GM21390 (cell line): ENCODE data around the gene GABPB2.

Experiments used
- ATAC-seq: cut with Tn5 transposase; IDR thresholded peaks from one replicate; pipeline ENCODE4 v1.9.1; 2021; ENCODE audit not compliant: unreplicated experiment

The GABPB2 gene

DNA sequence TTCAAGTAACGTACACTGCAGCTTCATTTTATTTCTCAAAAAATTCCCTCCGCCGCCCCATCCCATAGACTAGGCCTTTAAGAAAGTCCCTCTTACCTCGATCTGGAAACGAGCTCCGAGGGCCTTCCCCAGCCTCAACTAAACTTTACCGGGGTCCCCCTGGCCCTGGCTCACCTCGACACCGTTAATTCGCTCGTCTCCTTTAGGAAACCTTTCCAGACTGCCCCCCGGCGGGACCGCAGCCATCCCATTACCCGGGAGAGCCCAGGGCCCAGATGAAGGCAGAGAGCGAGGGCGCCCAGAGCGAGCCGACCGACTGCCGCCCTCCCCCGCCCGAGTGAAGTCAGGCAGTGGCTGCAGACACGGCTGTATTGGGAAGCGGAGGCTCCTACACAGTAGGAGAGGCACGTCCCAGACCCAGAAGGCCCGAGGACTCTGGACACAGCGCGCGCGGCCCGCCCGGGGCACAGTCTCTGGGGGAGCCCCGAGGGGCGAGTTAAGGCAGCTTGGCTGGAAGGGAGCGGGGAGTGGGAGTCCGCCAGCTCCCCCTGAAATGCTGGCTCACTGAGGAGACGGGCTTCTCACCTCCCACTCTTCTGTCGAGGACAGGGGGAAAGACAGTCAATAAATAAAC is 61.3 kb downstream of the GABPB2 start:
- ATAC-seq: no peak

DNA sequence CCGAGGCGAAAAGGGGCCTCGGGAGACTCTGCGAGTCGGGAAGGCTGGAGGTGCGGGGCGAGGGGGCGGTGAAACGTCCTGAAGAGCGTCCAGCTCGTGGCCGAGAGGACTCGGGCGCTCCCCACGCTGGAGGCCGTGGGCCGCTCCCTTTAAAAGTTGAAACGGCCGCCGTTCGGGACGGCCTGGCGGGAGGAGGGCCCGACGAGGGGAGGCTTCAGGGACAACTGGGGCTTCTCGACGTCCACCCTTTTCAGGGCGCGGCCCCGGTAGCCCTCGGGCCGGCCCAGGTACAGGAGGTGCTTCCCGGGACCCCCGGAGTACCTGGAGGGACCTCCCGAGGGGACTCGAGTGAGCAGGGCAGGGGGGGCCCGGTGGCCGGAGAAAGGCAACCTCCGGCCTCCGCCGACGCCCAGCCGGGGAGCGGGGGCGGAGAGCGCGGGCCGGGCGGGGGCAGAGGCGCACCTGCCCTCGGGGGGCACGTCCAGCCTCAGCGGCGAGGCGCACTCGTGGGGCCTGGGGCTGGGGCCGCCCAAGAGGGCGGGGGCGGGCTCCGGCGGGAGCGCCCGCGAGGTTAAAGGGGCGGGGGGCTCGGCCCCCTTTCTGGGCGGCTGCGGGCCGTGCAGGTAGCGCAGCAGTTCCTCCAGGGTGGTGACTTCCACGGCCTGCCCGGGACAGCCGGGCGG is 61.9 kb downstream of the GABPB2 start:
- ATAC-seq: no peak

DNA sequence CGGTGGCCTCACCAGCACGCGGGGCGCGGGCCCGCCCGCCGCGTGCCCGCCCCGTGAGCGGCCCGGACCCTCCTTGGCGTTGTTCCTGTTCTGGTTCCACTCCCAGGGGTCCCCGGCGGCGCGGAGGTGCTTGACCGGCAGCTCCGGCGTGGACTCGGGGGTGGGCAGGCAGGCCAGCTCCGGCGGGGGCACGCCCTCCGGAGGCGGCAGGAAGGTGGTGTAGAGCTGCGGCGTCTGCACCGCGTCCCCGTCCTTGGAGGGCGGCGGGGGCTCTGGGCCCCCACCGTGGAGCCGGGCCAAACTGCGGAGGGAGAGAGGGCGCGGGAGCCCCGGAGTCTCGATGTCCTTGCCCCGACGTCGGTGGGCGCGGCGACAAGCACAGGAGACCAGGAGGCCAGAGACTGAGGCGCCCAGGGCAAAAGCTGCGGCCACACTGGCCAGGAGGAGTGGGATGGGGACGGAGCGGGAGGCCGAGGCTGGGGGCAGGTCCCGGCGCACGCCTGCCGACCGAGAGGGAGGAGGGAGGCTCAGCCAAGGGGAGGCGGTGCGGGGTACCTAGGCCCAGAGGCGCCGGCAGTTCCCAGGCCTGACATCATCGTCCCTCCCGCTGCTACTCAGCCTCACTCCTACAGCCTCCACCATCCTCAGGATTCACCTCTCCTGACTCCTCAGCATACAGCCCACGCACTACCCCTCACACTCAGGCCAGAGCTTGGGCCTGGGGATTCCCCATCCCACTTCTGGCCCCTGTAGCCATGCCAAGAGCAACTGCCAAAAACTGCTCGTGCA is 62.7 kb downstream of the GABPB2 start:
- no peak for ATAC-seq

DNA sequence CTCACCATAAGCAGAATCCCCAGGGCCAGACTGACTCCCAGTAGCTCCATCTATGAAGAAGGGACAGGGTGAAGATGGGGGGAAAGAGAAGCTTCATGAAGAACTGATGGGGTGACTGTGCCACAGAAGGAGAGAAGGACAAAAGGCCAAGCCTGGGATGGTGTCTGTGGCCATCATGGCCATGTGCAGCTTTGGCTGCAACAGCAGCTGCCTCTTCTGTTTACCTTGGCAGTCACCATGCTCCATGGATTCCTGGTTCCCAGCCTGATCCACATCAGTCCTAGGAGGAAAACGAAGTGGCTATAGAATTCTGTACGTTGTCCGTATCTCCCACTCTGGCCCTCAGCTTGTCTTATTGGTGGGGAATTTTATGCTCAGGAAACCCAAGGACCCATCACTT is 63.8 kb downstream of the GABPB2 start:
- no peak for ATAC-seq

DNA sequence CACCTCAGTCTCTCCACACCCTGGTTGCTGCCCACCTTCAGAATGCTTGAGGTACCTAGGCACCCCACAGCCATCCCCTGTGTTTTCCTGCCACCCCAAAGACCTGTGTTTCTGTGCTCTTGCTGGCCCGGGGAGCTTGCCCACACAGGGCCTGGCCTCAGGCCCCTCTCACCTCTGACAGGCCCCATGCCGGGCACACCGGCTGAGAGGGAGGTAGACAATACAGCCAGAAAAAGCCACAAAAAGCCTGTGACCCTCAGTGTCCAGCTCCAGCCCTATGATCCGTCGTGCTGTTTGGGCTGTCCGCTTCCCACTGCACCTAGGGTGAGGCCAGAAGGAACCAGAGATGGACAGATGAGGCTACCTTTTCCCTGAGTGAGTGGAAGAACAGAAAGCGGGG is 64.4 kb downstream of the GABPB2 start:
- no peak for ATAC-seq

DNA sequence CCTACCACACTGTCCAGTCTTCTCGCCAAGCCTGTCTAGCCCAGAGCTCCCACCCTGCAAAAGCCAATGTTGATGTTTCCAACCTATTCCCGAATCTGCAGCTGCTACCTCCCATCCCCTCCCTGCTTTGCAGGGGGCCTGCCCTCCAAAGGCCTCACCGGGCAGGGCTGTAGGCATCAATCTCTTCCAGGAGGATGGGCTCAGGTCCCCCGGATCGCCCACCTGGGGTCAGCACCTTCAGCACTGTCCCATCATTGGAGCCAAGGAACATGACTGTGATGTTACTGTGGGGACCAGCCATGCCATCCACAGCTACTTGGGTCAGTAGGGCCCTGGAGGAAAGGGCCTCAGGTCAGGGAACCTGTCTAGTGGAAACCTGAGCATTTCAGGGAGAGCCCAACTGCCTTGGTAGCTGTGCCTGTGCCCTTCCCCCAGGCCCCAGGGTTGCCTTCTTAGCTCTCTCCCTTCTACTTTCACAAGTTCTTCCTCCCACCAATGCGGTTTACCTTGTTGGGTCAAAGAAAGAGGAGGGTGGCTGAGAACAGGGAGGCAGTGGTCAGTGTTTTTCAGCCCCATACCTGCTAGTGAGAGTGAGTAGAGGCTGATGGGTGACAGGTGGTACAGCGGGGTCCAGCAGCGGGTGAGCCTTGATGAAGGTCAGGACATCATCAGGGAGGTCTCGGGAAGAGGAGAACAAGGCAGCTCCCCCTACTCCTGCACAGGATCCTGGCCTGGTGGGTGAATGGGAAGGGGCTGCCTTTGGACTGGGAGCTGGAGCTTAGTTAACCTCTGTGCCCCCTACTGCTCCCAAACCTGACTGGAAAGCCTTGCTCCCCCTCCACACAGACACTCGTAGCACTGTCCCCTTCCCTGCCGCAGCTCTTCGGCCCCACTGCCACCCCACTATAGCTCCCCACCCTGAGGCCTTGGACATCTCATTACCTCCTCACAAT is 65.1 kb downstream of the GABPB2 start:
- no peak for ATAC-seq

DNA sequence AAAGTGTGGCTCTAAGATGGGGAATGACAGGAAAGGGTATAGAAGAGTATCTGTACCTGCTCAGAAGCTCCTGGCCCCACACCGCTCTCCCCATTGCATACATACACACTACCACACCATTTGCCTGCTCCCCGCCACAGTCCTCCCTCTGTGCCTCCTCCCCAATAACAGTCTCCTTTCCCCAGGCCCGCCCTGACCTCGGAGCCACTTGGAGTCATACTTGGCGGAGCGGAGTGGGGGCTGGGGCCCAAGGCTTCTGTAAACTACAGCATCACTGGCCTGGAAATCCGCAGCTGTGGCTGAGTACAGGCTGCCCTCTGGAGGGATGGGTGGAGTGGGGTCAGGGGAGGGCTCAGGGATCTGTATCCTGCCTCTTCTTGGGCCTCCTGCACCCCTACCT is 67.2 kb downstream of the GABPB2 start:
- no peak for ATAC-seq

DNA sequence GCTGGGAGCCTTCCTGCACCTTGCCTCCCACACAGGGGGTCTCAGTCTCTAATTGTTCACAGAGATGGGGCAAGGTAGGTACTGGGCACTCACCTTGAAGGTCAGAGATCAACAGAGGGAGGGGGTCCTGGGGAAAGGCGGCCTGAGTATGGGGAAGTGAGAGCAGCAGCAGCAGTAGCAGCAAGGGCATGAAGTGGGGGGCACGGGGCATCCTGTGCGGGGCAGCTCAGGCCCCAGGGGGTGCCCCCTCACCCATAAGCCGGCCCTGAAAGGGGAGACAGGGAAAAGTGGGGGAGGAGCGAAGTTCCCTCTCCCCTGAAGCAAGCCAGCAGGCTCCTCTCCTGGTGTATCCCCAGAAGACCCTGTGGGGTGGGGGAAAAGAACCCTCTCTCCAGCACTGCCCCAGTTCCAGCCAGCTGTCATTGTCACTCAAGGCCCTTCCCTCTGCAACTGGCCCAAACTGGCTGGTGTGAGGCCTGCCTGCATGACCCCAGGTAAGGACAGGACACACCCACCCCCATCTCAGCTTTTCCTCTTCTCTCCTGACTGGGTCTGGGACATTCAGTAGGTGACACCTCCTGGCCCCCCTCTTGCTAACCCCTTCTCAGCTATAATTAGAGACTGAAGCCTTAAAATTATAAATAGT is 72.0 kb downstream of the GABPB2 start:
- ATAC-seq: no peak

DNA sequence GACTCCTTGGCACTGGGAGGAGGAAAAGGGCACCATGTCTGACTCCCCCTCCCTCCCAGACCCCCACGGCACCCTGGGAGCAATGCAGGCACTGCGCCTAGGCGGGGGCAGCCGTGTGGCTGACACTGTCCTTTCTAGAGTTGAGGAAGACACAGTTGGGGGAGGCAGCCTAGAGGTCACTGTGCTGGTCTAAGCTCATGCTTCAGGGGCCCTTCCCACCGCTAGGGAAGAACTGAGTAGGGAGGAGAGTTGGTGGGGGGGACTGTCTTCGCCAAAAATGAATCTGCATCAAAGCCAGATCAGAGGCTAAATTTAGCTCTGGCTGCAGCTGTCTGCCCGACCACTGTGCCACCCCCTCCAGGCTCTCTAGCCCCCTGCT is 72.5 kb downstream of the GABPB2 start:
- no peak for ATAC-seq

DNA sequence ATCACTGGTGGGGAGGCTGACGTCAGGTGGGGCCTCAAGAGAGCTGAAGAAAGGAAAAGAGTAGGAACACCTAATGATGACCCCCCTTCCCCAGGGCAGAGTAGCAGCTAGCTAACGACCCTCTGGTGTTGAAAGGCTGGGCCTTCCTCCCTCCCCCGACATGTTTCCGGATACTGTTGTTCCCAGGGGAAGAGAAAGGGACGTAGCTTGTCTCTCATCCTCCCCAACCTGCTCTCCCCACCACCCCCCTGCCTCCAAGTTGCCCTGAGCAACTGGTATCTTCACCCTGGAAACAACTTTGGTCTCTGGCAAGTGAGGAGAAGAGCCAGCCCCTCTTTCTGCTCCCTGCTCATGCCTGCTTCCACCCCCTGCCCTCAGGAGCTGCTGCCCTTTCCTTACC is 73.4 kb downstream of the GABPB2 start:
- ATAC-seq: no peak

DNA sequence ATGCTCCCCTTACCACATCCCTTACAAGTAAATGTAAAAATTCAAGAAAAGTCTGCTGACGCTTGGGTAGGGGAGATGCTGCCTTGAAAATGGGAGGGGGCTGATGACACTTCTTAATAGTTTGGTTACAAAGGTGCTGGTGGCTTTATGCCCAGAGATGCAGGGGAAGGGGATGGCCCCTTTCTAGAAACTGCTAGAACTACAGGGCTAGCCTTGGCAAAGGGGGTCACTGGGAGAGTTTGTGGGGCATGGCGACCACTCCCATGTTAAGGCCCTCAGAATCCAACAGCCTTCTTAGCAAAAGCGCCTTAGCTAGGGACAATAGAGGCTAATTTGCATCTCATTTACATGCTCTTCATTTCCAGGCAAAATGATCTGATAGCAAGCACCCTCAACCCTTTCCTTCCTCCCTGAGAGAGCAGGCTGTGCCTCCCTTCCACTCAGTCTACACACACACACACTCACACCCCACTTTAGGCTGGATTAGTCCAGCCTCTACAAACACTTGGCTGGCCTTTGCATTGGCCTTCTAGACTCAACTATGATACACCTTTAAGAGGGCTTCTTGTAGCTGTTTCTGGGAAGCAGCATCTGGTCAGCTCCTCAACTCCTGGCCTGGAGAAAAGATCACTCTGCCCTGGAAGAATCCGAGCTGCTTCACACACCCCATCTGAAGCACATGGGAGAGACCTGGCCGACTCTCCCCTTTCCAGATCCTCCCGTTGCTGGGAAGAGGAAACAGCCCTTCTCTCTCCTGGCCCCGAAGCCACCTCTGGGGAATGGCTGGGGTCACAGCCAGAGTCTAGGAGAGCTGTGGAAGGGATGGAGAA is 74.1 kb downstream of the GABPB2 start:
- no peak for ATAC-seq

DNA sequence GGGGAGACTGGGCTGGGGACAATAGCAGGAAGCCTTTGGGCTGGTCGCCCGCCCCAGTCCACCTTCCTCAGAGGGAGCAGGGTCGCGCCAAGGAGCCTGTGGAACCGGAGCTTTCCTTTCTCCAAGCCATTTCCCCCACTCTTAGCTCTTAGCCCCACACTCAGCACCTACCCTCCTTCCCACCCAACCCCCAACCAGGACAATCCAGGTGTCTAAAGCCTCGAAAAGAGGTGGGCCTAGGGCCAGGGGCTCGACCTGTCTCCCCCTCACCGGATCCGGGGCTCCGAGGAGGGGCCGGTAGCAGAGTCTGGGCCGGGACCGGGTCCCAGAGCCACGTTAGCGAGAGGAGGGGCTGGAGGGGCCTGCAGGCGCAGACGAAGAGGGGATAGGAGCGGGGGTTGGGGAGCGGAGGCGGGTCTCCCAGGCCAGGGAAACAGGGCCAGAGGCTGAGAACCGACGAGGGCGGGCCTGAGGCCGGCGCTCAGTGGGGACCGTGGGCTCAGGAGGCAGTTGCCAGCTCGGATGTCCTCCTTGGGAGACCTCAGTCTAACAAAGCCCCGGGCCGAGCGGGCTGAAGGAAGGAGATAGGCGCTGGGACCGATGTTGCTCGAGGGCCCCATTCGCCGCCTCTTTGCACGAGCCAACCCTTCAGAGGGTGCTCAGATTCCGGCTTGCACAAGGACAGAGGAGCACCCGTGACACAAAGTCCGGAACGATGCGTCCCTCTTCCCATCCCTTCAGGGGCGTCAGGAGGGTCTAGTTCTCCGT is 74.9 kb downstream of the GABPB2 start:
- ATAC-seq: no peak

DNA sequence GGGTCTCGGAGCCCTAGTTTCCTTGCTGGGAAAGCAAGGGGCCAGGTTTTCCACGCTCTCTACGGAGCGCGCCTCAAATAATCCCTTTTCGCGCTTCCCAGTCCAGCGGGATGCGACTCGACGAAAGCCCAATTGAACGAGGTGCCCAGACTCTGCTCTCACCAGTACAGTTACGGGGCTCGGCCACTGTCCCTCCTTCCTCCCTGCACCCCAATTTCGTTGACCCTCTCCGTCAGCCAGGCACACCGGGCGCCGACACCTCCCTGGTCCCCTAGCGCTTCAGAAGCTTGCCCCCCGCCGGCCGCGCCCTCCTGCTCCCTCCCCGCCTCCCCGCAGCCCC is 75.5 kb downstream of the GABPB2 start:
- no peak for ATAC-seq

DNA sequence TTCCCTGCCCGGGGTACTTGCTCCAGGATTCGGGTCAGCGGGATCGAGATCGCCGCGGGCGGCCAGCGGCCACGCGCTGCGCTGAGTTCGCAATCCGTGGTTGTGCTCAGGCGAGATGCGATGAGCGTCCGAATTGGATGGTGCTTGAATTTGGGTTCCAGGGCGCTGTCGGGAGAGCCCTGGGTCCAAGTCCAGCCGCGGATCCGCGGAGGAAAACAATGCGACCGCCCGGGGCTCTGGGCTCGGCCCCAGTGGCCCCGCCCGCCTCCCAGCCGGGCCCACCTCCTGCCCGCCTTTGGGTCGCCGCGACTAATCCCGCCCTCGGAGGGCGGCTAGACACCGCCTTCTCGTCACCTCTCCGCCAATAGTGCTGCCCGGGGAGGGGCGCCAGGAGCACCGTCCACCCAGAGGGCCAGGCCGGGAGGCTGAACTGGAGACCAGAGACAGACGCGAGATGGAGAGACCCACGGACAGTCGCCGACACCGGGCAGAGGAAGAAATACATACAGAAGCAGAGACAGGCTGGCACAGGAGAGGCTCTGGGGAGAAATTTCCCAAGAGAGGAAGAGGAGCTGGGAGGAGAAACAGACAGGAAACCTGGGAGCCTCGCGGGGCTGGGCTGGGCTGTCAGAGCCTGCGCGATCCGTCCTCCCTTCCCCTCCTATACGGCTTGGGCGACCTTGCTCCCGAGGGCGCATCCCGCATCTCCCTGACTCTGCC is 76.0 kb downstream of the GABPB2 start, which contains the start of gene SEMA6C:
Gene SEMA6C (minus strand): TSS at position 220 of the 720 bp plus-strand sequence. CDS start 4,010 bp downstream, outside the sequence.
- ATAC-seq: peak; percentile 99

DNA sequence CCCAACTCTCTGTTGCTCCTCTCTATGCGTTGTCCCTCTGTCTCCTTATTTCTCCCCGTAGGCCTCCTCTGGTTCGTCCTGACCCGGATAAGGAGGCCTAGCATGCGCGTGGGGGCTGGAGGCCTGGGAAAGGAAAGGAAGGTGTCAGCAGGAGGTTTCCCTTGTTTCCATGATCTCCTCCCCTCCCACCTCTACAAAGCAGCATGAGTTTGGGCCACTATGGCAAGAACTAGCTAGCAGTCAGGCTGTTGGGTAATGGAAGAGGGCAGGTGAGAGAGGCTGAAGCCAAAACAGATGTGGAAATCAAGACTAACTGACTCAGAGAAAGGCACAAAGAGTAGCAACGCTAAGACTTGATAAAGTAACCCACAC is 76.6 kb downstream of the GABPB2 start:
- no peak for ATAC-seq

DNA sequence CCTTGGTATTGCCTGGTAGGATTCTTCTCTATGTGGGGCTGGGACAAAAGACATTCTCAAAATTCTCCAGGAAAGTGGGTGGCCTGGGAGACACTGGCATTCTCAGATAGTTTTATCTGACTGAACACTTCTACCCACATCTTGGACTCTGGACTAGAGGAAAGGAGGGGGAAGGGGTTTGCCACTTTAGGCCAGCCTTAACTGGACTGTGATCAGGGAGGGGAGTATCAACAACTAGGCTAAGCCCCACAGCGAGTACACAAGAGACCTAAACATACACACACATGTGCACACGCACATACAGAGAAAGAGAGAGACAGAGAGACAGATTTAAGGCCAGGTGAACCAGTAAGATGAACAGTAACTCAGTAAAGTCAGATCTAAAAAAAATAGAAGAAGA is 77.1 kb downstream of the GABPB2 start:
- no peak for ATAC-seq

DNA sequence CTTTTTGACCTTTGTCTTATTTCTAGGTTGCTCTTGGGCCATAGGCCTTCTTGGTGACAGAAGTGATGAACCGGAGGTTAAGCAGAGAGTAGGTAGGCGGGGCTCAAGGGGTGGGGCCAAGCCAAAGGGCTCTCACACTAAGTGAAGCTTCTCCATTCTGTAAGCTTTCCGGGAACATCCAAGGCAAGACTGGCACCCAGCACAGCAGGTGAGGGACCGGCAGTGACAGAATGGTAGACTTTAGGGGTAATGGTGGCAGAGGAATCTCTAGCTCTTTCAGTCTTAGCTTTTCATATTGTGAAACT is 85.9 kb downstream of the GABPB2 start, which contains the start of gene TNFAIP8L2:
Gene TNFAIP8L2 (plus strand): TSS at position 135 of the 305 bp plus-strand sequence. CDS start 2,049 bp downstream, outside the sequence.
- ATAC-seq: peak; percentile 76

DNA sequence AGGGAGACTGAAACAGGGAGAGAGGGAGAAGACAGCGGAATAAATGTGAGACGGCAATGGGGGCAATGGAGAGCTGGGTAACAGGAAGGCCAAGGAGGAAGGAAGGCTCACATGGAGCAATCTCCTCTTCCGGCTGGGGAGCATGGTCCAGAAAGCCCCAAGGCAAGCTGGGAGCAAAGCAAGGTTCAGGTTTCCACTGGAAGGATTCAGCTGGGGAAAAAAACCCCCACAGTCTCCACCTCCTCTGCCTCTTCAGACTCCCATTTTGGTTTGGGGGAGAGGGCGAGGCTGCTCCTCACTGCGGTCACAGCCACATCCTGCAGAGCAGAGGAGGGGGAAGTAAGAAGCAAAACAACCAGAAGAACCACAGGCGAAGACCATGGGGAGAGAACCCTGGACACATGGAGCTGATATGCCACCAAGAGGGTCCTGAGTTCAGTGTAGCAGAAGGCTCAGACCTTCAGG is 86.5 kb downstream of the GABPB2 start:
- no peak for ATAC-seq
